OCI-LY7 (cell line): ENCODE data around the gene PDXK. TPM values are rescaled to one million over a fixed set of nuclear protein-coding genes. Genes with fewer than 3 reads are reported as not detected.

Source experiments
- BruUV-seq: library from RNA; stranded (reverse); fragments of 400-500 nt; replicated peaks from 2 replicates; lab custom pipeline; 2021; lab: Mats Ljungman, UMichigan
- CTCF ChIA-PET: fragments of 300-600 bp; sonication (Branson Sonifier 250); formaldehyde crosslinking; loops from one replicate; lab custom pipeline; 2022; ENCODE audit warnings: antibody characterized with exemption; ENCODE audit not compliant: unreplicated experiment; lab: Charles Lee
- POLR2A ChIA-PET: fragments of 300-600 bp; sonication (Branson Sonifier 250); formaldehyde crosslinking; loops from one replicate; lab custom pipeline; 2022; ENCODE audit warnings: antibody characterized with exemption; lab: Charles Lee
- DNase-seq: peaks from one replicate; pipeline ENCODE4 v3.0.0-alpha.2; 2015; ENCODE audit warnings: low spot score
- H2AFZ ChIP-seq: fragments of 200-600 bp; sonication (generic), shearing (Covaris generic); 2 replicates; pipeline ENCODE4 v1.6.1; 2014; ENCODE audit warnings: mild to moderate bottlenecking, antibody characterized with exemption, low read length, moderate library complexity
- H3K27ac ChIP-seq: fragments of 200-600 bp; sonication (generic); 2 replicates; pipeline ENCODE4 v1.5.1; 2014; ENCODE audit warnings: mixed run types, low read depth, mild to moderate bottlenecking, moderate library complexity, low read length, inconsistent platforms; ENCODE audit not compliant: poor library complexity, severe bottlenecking
- H3K36me3 ChIP-seq: fragments of 200-600 bp; sonication (generic); 2 replicates; pipeline ENCODE4 v1.6.1; 2014; ENCODE audit warnings: mild to moderate bottlenecking, antibody characterized with exemption, low read length, moderate library complexity, mixed read lengths; ENCODE audit not compliant: insufficient read depth
- H3K4me1 ChIP-seq: fragments of 200-600 bp; sonication (generic); 2 replicates; pipeline ENCODE4 v1.5.1; 2014; ENCODE audit warnings: mild to moderate bottlenecking, low read length; ENCODE audit not compliant: insufficient read depth, poor library complexity, severe bottlenecking
- H3K4me2 ChIP-seq: fragments of 200-600 bp; sonication (generic); 2 replicates; pipeline ENCODE4 v1.6.1; 2014; ENCODE audit warnings: mild to moderate bottlenecking, low read length
- H3K4me3 ChIP-seq: fragments of 200-600 bp; sonication (generic); 2 replicates; pipeline ENCODE4 v1.5.1; 2014; ENCODE audit warnings: mild to moderate bottlenecking, low read depth, low read length; ENCODE audit not compliant: poor library complexity, severe bottlenecking
- H3K79me2 ChIP-seq: fragments of 200-600 bp; sonication (generic); 2 replicates; pipeline ENCODE4 v1.6.1; 2016; ENCODE audit warnings: low read depth, mild to moderate bottlenecking, low read length, moderate library complexity, mixed read lengths; ENCODE audit not compliant: insufficient read depth
- H3K9me2 ChIP-seq: fragments of 200-600 bp; sonication (generic); 2 replicates; pipeline ENCODE4 v1.6.1; 2016; ENCODE audit warnings: mild to moderate bottlenecking, low read length, mixed read lengths; ENCODE audit not compliant: insufficient read depth
- H3K9me3 ChIP-seq: fragments of 200-600 bp; sonication (generic); 2 replicates; pipeline ENCODE4 v1.6.1; 2014; ENCODE audit warnings: mild to moderate bottlenecking, mixed run types, low read length, mixed read lengths
- H4K20me1 ChIP-seq: fragments of 200-600 bp; sonication (generic); 2 replicates; pipeline ENCODE4 v1.6.1; 2014; ENCODE audit warnings: mild to moderate bottlenecking, antibody characterized with exemption, low read length, moderate library complexity, mixed read lengths; ENCODE audit not compliant: insufficient read depth
- CTCF ChIP-seq: fragments of 200-600 bp; sonication (generic); conservative IDR thresholded peaks from 2 replicates; pipeline ENCODE4 v1.5.1; 2014; ENCODE audit warnings: mild to moderate bottlenecking, antibody characterized with exemption, low read length, moderate library complexity, mixed read lengths
- EZH2phosphoT487 ChIP-seq: fragments of 200-600 bp; sonication (generic); IDR thresholded peaks from 2 replicates; pipeline ENCODE4 v1.6.1; 2018; ENCODE audit warnings: low read depth, borderline replicate concordance, mild to moderate bottlenecking, mixed run types, antibody characterized with exemption, low read length, moderate library complexity, mixed read lengths
- intact Hi-C: fragments of 100-400 bp; cut with micrococcal nuclease; formaldehyde crosslinking; loops from one replicate; pipeline ENCODE4 v1.10.0; 2022; ENCODE audit not compliant: unreplicated experiment
- total RNA-seq, 2 experiments: library from RNA; depleted of rRNA in 1 of 2; stranded (reverse); fragments of >200 nt in 1 of 2; shearing (Covaris generic) in 1 of 2; gene quantifications; 2 replicates each; pipeline ENCODE4 v1.2.3, GENCODE V29; 2014 to 2022

The PDXK gene
- total RNA-seq, 2 experiments from 2014 or later, result 32.8 to 67.0 TPM

GRCh38 chr21:43735236-43736091, 16.5 kb downstream of the PDXK start:
- POLR2A ChIA-PET, result no interaction called here
- H4K20me1 ChIP-seq, result peaks cover 3% of the 10 kb centered on the region; the same call in 1 of the 2 replicates
- TF ChIP-seq EZH2phosphoT487, result no peak
- TF ChIP-seq CTCF, result no peak
- no peak overlapping the region for H3K4me2 ChIP-seq
- no peak overlapping the region for H3K27ac ChIP-seq
- H3K4me3 ChIP-seq, result no peak overlapping the region
- H2AFZ ChIP-seq, result no peak overlapping the region
- H3K4me1 ChIP-seq, result no peaks in the 10 kb centered on the region
- no peaks in the 10 kb centered on the region for H3K79me2 ChIP-seq
- 0 out of 2 replicates have a peak, but pooled peaks cover 3% of the 10 kb centered on the region for H3K36me3 ChIP-seq
- no peak for DNase-seq
- CTCF ChIA-PET, result no interaction called here
- H3K9me3 ChIP-seq, result no peaks in the 10 kb centered on the region
- intact Hi-C loops, result no loop called here
- no TSS peak for BruUV-seq
- no peaks in the 10 kb centered on the region for H3K9me2 ChIP-seq

DNA sequence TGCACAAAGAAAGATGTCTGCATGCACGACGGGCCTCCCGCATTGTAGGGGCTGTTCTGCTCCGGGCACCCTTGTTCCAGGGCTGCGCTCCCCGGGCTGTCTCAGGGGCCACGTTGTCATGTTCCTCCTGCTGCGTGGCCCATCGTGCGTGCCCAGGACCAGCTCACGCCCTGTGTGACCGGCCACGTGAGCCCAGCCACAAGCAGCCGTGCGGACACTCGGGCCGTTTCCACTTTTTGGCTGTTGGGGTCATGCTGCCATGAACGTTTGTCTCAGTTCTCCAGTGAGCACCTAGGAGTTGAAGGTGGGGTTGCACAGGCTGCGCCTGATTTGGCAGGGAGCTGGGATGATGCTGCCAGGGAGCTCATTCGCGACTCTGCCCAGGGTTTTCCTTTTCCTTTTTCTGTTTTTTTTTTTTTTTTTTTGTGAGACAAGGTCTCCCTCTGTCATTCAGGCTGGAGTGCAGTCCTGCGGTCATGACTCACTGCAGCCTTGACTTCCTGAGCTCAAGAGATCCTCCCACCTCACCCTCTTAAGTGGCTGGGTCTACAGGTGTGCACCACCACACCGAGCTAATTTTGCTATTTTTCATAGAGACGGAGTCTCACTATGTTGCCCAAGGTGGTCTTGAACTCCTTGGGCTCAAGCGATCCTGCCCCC, 17.4 kb downstream of the PDXK start:
- Histone ChIP-seq H3K9me2 (no peaks in the 10 kb centered on the region), H3K79me2 (no peaks in the 10 kb centered on the region), H3K4me1 (no peaks in the 10 kb centered on the region), H3K9me3 (no peaks in the 10 kb centered on the region), H3K27ac (no peak overlapping the region), H4K20me1 (no peaks in the 10 kb centered on the region), H2AFZ (no peak overlapping the region), H3K4me2 (no peak overlapping the region), H3K36me3 (0 out of 2 replicates have a peak, but pooled peaks cover 3% of the 10 kb centered on the region), H3K4me3 (no peak overlapping the region)
- no peak for DNase-seq
- TF ChIP-seq CTCF (no peak), EZH2phosphoT487 (no peak)
- ChIA-PET CTCF (no interaction called here), POLR2A (no interaction called here)
- no TSS peak for BruUV-seq
- intact Hi-C loops, result no loop called here
